OCI-LY7 (cell line): ENCODE data around the gene ARG2. TPM values are rescaled to one million over a fixed set of nuclear protein-coding genes. Genes with fewer than 3 reads are reported as not detected.

Experiments
- BruUV-seq: library from RNA; stranded (reverse); fragments of 400-500 nt; replicated peaks from 2 replicates; lab custom pipeline; 2021; lab: Mats Ljungman, UMichigan
- CTCF ChIA-PET: fragments of 300-600 bp; sonication (Branson Sonifier 250); formaldehyde crosslinking; loops from one replicate; lab custom pipeline; 2022; ENCODE audit warnings: antibody characterized with exemption; ENCODE audit not compliant: unreplicated experiment; lab: Charles Lee
- POLR2A ChIA-PET: fragments of 300-600 bp; sonication (Branson Sonifier 250); formaldehyde crosslinking; loops from one replicate; lab custom pipeline; 2022; ENCODE audit warnings: antibody characterized with exemption; lab: Charles Lee
- DNase-seq: peaks from one replicate; pipeline ENCODE4 v3.0.0-alpha.2; 2015; ENCODE audit warnings: low spot score
- H2AFZ ChIP-seq: fragments of 200-600 bp; sonication (generic), shearing (Covaris generic); 2 replicates; pipeline ENCODE4 v1.6.1; 2014; ENCODE audit warnings: mild to moderate bottlenecking, antibody characterized with exemption, low read length, moderate library complexity
- H3K27ac ChIP-seq: fragments of 200-600 bp; sonication (generic); 2 replicates; pipeline ENCODE4 v1.5.1; 2014; ENCODE audit warnings: mixed run types, low read depth, mild to moderate bottlenecking, moderate library complexity, low read length, inconsistent platforms; ENCODE audit not compliant: poor library complexity, severe bottlenecking
- H3K36me3 ChIP-seq: fragments of 200-600 bp; sonication (generic); 2 replicates; pipeline ENCODE4 v1.6.1; 2014; ENCODE audit warnings: mild to moderate bottlenecking, antibody characterized with exemption, low read length, moderate library complexity, mixed read lengths; ENCODE audit not compliant: insufficient read depth
- H3K4me1 ChIP-seq: fragments of 200-600 bp; sonication (generic); 2 replicates; pipeline ENCODE4 v1.5.1; 2014; ENCODE audit warnings: mild to moderate bottlenecking, low read length; ENCODE audit not compliant: insufficient read depth, poor library complexity, severe bottlenecking
- H3K4me2 ChIP-seq: fragments of 200-600 bp; sonication (generic); 2 replicates; pipeline ENCODE4 v1.6.1; 2014; ENCODE audit warnings: mild to moderate bottlenecking, low read length
- H3K4me3 ChIP-seq: fragments of 200-600 bp; sonication (generic); 2 replicates; pipeline ENCODE4 v1.5.1; 2014; ENCODE audit warnings: mild to moderate bottlenecking, low read depth, low read length; ENCODE audit not compliant: poor library complexity, severe bottlenecking
- H3K79me2 ChIP-seq: fragments of 200-600 bp; sonication (generic); 2 replicates; pipeline ENCODE4 v1.6.1; 2016; ENCODE audit warnings: low read depth, mild to moderate bottlenecking, low read length, moderate library complexity, mixed read lengths; ENCODE audit not compliant: insufficient read depth
- H3K9me2 ChIP-seq: fragments of 200-600 bp; sonication (generic); 2 replicates; pipeline ENCODE4 v1.6.1; 2016; ENCODE audit warnings: mild to moderate bottlenecking, low read length, mixed read lengths; ENCODE audit not compliant: insufficient read depth
- H3K9me3 ChIP-seq: fragments of 200-600 bp; sonication (generic); 2 replicates; pipeline ENCODE4 v1.6.1; 2014; ENCODE audit warnings: mild to moderate bottlenecking, mixed run types, low read length, mixed read lengths
- H4K20me1 ChIP-seq: fragments of 200-600 bp; sonication (generic); 2 replicates; pipeline ENCODE4 v1.6.1; 2014; ENCODE audit warnings: mild to moderate bottlenecking, antibody characterized with exemption, low read length, moderate library complexity, mixed read lengths; ENCODE audit not compliant: insufficient read depth
- EZH2phosphoT487 ChIP-seq: fragments of 200-600 bp; sonication (generic); IDR thresholded peaks from 2 replicates; pipeline ENCODE4 v1.6.1; 2018; ENCODE audit warnings: low read depth, borderline replicate concordance, mild to moderate bottlenecking, mixed run types, antibody characterized with exemption, low read length, moderate library complexity, mixed read lengths
- intact Hi-C: fragments of 100-400 bp; cut with micrococcal nuclease; formaldehyde crosslinking; loops from one replicate; pipeline ENCODE4 v1.10.0; 2022; ENCODE audit not compliant: unreplicated experiment
- total RNA-seq, 2 experiments: library from RNA; depleted of rRNA in 1 of 2; stranded (reverse); fragments of >200 nt in 1 of 2; shearing (Covaris generic) in 1 of 2; gene quantifications; 2 replicates each; pipeline ENCODE4 v1.2.3, GENCODE V29; 2014 to 2022
- TF ChIP-seq, protein P1 (sequence below): fragments of 200-600 bp; sonication (generic); conservative IDR thresholded peaks from 2 replicates; pipeline ENCODE4 v1.5.1; 2014; ENCODE audit warnings: mild to moderate bottlenecking, antibody characterized with exemption, low read length, moderate library complexity, mixed read lengths

ARG2 gene
- total RNA-seq, 2 experiments from 2014 or later: 2.0 to 4.2 TPM

DNA sequence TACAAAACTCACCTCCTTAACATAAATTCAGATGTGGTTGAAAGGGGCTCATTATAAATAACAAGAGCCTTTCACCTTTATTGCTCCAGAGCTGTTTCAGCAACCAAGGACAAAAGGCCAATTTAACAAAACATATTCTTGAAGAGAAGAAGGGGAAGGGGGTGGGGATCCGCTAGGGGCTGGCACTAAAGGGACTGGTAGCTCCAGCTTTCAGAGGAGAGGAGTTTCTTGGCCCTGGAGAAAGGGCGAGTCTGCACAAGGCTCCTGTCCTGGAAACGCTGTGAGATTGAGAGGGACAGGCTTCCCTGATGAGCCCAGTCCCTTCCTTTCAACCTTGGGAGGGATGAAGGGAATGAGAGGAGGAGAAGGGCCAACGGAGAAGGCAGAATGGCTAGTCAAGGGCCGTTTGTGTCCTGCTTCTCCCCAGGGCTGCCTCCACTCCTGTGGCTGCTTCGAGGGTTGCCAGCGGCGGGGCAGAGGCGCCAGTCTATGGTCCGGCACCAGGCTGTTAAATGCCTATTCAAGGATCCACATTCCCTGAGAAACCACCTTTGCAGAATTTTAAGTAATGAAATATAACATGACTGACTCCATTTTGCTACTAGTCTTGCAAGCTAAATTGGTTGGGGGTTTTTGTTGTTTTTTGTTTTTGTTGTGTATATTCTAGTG lies 9.9 kb upstream of the ARG2 start:
- Histone ChIP-seq H2AFZ (0 out of 2 replicates have a peak overlapping the region, but pooled peaks have one; percentile 34), H3K4me3 (no peak overlapping the region), H3K9me2 (no peaks in the 10 kb centered on the region), H3K27ac (no peak overlapping the region), H3K79me2 (no peaks in the 10 kb centered on the region), H3K36me3 (no peaks in the 10 kb centered on the region), H4K20me1 (no peaks in the 10 kb centered on the region), H3K9me3 (no peaks in the 10 kb centered on the region), H3K4me1 (no peaks in the 10 kb centered on the region), H3K4me2 (no peak overlapping the region)
- ChIA-PET CTCF (interaction anchor here (0.6 kb wide), 1 partner anchor 9 kb away, joined by 3 read pairs; no protein-coding TSS in a partner anchor), POLR2A (interaction anchor here (0.6 to 1.7 kb wide), 2 partner anchors 59 to 94 kb away, joined by 6 read pairs; no protein-coding TSS in a partner anchor)
- TF ChIP-seq, protein P1, sequence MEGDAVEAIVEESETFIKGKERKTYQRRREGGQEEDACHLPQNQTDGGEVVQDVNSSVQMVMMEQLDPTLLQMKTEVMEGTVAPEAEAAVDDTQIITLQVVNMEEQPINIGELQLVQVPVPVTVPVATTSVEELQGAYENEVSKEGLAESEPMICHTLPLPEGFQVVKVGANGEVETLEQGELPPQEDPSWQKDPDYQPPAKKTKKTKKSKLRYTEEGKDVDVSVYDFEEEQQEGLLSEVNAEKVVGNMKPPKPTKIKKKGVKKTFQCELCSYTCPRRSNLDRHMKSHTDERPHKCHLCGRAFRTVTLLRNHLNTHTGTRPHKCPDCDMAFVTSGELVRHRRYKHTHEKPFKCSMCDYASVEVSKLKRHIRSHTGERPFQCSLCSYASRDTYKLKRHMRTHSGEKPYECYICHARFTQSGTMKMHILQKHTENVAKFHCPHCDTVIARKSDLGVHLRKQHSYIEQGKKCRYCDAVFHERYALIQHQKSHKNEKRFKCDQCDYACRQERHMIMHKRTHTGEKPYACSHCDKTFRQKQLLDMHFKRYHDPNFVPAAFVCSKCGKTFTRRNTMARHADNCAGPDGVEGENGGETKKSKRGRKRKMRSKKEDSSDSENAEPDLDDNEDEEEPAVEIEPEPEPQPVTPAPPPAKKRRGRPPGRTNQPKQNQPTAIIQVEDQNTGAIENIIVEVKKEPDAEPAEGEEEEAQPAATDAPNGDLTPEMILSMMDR: no peak
- intact Hi-C loops: loop anchor here (10.0 kb wide), 1 partner anchor 205 kb away; the partner anchor contains the start of genes RAD51B and ZFYVE26
- no peak for DNase-seq
- no TSS peak for BruUV-seq

DNA sequence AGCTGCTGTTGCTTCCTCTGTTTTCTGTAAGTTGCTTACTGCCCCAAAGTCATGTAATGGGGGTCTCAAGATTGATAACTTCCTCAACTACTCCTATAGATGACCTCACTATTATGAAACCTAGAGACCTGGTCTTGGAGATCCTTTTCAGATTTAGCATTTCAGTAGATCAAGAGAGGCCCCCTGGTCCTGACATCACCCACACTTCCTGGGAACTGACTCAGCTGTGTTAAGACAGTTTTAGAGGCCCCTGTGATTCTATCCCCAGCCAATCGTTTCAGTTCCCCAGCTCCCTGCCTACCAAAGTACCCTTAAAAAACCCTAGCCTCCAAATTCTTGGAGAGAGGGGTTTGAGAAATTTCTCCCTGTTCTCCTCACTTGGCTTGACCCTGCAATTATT lies 9.2 kb upstream of the ARG2 start:
- no peaks in the 10 kb centered on the region for H3K36me3 ChIP-seq
- no peaks in the 10 kb centered on the region for H3K9me2 ChIP-seq
- ChIA-PET CTCF (interaction anchor here (0.6 kb wide), 1 partner anchor 10 kb away, joined by 3 read pairs; no protein-coding TSS in a partner anchor), POLR2A (interaction anchor here (1.7 kb wide), 1 partner anchor 94 kb away, joined by 6 read pairs; no protein-coding TSS in a partner anchor)
- TF ChIP-seq, protein P1: no peak
- no peak for TF ChIP-seq EZH2phosphoT487
- no TSS peak for BruUV-seq
- H3K27ac ChIP-seq: no peak overlapping the region
- H3K4me1 ChIP-seq: no peaks in the 10 kb centered on the region
- no peaks in the 10 kb centered on the region for H4K20me1 ChIP-seq
- no peak overlapping the region for H3K4me2 ChIP-seq
- no peaks in the 10 kb centered on the region for H3K79me2 ChIP-seq
- H3K4me3 ChIP-seq: no peak overlapping the region
- no peak for DNase-seq
- intact Hi-C loops: no loop called here
- H2AFZ ChIP-seq: 0 out of 2 replicates have a peak overlapping the region, but pooled peaks have one; percentile 34
- no peaks in the 10 kb centered on the region for H3K9me3 ChIP-seq

DNA sequence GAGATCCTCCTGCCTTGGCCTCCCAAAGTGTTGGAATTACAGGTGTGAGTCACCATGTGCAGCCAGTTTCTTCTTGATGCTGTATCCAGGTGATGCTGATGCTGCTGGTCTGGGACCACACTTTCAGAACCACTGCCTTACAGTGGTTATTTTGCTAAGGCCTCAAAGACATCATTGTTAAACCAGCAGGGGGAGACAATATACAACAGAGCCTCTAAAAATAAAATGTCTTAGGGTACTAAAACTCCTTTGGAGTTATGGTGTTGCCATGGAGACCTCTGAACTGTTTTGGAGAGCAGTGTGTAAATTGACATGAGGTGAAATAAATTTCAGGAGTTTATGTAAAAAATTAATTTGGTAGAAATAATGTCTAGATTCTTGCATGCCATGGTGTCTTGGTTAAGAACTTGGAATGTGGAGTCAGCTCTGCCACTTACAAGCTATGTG lies 1.1 kb upstream of the ARG2 start:
- ChIA-PET POLR2A (interaction anchor here (0.6 to 1.2 kb wide), 6 partner anchors 18 to 93 kb away, joined by 3 to 5 read pairs (median 3); partner anchors contain the start of genes PIGH and RDH11), CTCF (interaction anchor here (0.6 to 1.3 kb wide), 3 partner anchors 34 to 86 kb away, joined by 3 to 4 read pairs (median 3); no protein-coding TSS in a partner anchor)
- no peak overlapping the region; the same call in 1 of the 2 replicates for H2AFZ ChIP-seq
- no peaks in the 10 kb centered on the region for H3K9me3 ChIP-seq
- peak; percentile 72 for DNase-seq
- intact Hi-C loops: loop anchor here (1.0 to 2.0 kb wide), 4 partner anchors 19 to 86 kb away; no protein-coding TSS in a partner anchor
- no peak overlapping the region for H3K27ac ChIP-seq
- no TSS peak for BruUV-seq
- H3K4me1 ChIP-seq: peaks cover 25% of the 10 kb centered on the region
- TF ChIP-seq EZH2phosphoT487: no peak
- TF ChIP-seq, protein P1: peak; percentile 84
- peak overlapping the region; percentile 92; the same call in 1 of the 2 replicates for H3K4me2 ChIP-seq
- no peaks in the 10 kb centered on the region for H4K20me1 ChIP-seq
- H3K4me3 ChIP-seq: peak overlapping the region; percentile 70
- no peaks in the 10 kb centered on the region for H3K36me3 ChIP-seq
- H3K79me2 ChIP-seq: no peaks in the 10 kb centered on the region
- H3K9me2 ChIP-seq: no peaks in the 10 kb centered on the region
